Mesothelial cell of epicardium (in vitro differentiated cells): ENCODE results near the gene FER1L5. TPM values are rescaled to one million over a fixed set of nuclear protein-coding genes. Genes with fewer than 3 reads are reported as not detected.

Experiments used
- DNase-seq, 2 experiments: peaks; one replicate each; pipeline ENCODE4 v3.0.0; 2021; ENCODE audit warnings: low spot score in 2 of 2; ENCODE audit not compliant: unreplicated experiment in 2 of 2
- H3K27ac Mint-ChIP-seq: 2 replicates; pipeline ENCODE4 v1.8.0; 2021; ENCODE audit warnings: mixed read lengths
- H3K27me3 Mint-ChIP-seq: 2 replicates; pipeline ENCODE4 v1.8.0; 2021; ENCODE audit warnings: low read depth, mixed read lengths
- H3K36me3 Mint-ChIP-seq: 2 replicates; pipeline ENCODE4 v1.8.0; 2021; ENCODE audit warnings: mixed read lengths
- H3K4me1 Mint-ChIP-seq: 2 replicates; pipeline ENCODE4 v1.8.0; 2021; ENCODE audit warnings: mixed read lengths
- H3K4me3 Mint-ChIP-seq: 2 replicates; pipeline ENCODE4 v1.8.0; 2021; ENCODE audit warnings: mild to moderate bottlenecking, moderate library complexity, mixed read lengths
- H3K9me3 Mint-ChIP-seq: 2 replicates; pipeline ENCODE4 v1.8.0; 2021; ENCODE audit warnings: mixed read lengths
- CTCF ChIP-seq: fragments of 200-600 bp; sonication (generic); IDR thresholded peaks from one replicate; pipeline ENCODE4 v1.5.0; 2021; ENCODE audit warnings: antibody characterized with exemption; ENCODE audit not compliant: unreplicated experiment
- total RNA-seq: library from RNA; stranded (reverse); gene quantifications from 3 replicates; pipeline ENCODE4 v1.2.1, GENCODE V29; 2021

The FER1L5 gene
- total RNA-seq, 1 donor from 2014 or later, result 1.1 TPM

- H3K4me3 Mint-ChIP-seq, result no peak overlapping the region
- no peaks in the 10 kb centered on the region for H3K9me3 Mint-ChIP-seq
- no peak for TF ChIP-seq CTCF
- no peaks in the 10 kb centered on the region for H3K4me1 Mint-ChIP-seq
- DNase-seq, result no peak
- no peak overlapping the region for H3K27ac Mint-ChIP-seq
- peaks cover 56% of the 10 kb centered on the region for H3K36me3 Mint-ChIP-seq
- no peaks in the 10 kb centered on the region for H3K27me3 Mint-ChIP-seq
Measured at GRCh38 chr2:96601382-96602292, 40.9 kb upstream of the FER1L5 start.

DNA sequence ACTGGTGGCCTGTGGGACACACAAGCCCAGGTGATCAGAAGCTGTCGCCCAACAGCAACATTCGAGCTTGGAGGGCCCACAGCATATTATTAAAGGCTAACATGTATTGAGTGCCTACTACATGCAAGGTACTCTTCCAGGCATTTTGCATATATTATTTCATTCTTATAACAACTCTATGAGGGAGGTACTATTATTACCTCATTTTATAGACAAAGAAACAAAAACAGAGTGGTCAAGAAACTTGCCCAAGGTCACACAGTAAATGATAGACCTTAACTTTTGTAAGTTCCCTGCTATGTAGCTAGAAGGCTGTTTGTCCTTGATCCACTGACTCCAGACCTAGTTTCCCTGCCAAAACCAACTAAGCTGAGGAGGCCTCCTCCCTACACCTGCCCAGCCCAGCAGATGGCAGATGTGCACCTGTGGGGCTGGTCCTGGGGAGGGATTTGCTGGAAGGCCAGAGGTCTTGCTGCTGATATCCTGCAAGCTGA lies 40.2 kb upstream of the FER1L5 start:
- DNase-seq, result no peak
- Mint-ChIP-seq H3K4me3 (no peak overlapping the region), H3K4me1 (no peaks in the 10 kb centered on the region), H3K36me3 (peaks cover 56% of the 10 kb centered on the region), H3K9me3 (no peaks in the 10 kb centered on the region), H3K27ac (no peak overlapping the region), H3K27me3 (no peaks in the 10 kb centered on the region)
- TF ChIP-seq CTCF, result no peak

DNA sequence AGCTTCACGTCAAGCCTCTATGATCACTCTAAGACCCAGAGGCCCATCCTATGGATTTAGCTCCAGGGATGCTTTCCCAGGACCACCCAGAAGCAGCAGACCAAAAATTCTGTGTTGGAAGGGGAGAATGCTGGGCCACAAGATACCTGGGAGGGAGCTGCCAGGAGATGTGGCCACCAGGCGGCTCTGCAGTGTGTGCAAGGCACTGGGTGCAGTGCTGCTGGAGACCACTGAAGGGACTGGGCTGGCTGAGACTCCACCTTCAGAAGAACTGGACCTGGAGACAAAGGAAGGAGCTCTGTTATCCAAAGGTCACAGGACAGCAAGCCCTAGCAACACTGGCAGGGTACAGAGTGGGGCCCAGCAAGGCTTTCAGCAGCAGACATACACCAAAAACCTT lies 38.5 kb upstream of the FER1L5 start:
- Mint-ChIP-seq H3K9me3 (no peaks in the 10 kb centered on the region), H3K4me3 (no peak overlapping the region), H3K27ac (no peak overlapping the region), H3K27me3 (no peaks in the 10 kb centered on the region), H3K4me1 (no peaks in the 10 kb centered on the region), H3K36me3 (peaks cover 59% of the 10 kb centered on the region)
- no peak for TF ChIP-seq CTCF
- no peak for DNase-seq

DNA sequence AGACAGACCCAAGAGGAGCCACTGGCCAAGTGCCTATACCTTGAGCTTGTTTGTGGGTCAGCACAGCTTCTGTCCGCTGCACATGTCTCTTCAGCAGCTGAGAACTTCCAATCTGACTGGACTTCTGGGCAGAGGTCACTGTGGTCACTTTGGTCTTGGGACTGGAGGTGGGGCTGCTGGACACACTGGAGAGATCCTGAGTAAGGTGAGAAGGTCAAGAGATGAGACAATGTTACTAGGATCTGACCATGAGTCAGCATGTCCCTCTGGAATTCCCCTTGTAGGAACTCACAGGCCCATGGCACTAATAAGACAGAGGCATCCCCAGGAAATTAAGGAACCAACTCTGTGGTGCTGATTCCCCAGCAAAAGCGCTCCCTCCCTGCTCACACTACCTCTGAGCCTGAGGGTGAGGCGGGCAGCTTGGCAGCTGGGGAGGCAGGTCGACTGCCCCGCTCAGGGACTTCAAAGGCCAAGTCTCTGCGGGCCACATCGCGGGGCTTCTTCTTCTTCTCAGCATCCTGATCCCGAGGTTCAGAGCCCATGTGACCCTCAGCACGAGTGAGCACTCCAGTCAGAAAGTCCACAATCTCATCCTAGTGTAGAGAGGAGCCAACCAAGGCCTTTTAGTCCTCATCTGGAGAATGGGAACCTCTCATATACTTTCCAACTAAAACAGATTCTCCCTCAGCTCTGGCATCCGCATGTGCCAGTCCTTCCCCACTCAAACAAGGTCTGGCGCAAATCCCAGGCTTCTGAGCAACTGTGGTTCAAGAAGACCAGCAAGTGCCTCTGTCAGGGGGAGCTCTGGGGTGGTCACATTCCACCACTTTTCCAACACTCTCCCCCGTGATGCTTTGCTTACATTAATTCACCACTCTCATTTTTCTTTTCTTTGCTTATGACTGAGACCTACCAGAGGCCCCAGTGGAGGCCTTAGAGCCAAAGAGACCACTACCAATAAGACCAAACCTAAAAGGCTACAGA lies 33.8 kb upstream of the FER1L5 start:
- no peak for DNase-seq
- Mint-ChIP-seq H3K9me3 (no peaks in the 10 kb centered on the region), H3K27me3 (no peaks in the 10 kb centered on the region), H3K36me3 (peaks cover 63% of the 10 kb centered on the region), H3K4me3 (no peak overlapping the region), H3K4me1 (no peaks in the 10 kb centered on the region), H3K27ac (no peak overlapping the region)
- TF ChIP-seq CTCF, result no peak

- H3K36me3 Mint-ChIP-seq, result peaks cover 27% of the 10 kb centered on the region
- no peaks in the 10 kb centered on the region for H3K27me3 Mint-ChIP-seq
- H3K27ac Mint-ChIP-seq, result no peak overlapping the region
- H3K4me1 Mint-ChIP-seq, result no peaks in the 10 kb centered on the region
- TF ChIP-seq CTCF, result no peak
- no peaks in the 10 kb centered on the region for H3K9me3 Mint-ChIP-seq
- DNase-seq, result no peak
- no peak overlapping the region for H3K4me3 Mint-ChIP-seq
Measured at GRCh38 chr2:96616128-96616527, 26.4 kb upstream of the FER1L5 start.
